HG02798 (cell line): ENCODE results near the gene ELF1.
A peak's percentile ranks its signal among the peaks of the same experiment; 100 is the strongest.

Source experiments
- ATAC-seq: cut with Tn5 transposase; IDR thresholded peaks from one replicate; pipeline ENCODE4 v1.9.1; 2021; ENCODE audit warnings: mild to moderate bottlenecking; ENCODE audit not compliant: unreplicated experiment, poor library complexity

The ELF1 gene

DNA sequence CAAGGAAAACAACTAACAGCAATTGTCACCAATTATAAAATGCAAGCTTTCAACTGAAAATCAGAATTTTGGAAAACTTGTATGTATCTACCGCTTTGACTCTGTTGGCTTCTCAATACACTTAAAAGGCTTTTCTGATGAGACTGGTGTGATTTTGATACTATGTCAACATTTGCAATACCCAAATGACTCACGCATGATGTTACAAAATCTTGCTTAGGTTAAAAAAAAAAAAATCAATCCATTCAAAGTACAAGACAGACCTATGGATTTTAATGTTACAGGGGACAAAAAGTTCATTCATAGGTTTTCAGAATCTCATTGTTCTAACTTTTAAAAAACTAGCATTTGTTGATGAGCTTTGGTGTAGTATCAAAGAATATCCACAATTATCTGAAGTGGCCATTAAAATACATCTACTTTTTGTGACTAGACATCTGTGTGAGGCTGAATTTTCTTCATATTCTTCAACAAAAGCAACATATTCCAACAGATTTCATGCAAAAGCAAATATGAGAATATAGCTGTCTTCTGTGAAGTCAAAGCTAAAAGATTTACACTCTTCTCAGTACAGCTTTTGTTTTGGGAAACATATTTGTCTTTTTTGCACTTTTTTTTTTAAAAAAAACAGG, 10.7 kb downstream of the ELF1 start:
- no peak for ATAC-seq

DNA sequence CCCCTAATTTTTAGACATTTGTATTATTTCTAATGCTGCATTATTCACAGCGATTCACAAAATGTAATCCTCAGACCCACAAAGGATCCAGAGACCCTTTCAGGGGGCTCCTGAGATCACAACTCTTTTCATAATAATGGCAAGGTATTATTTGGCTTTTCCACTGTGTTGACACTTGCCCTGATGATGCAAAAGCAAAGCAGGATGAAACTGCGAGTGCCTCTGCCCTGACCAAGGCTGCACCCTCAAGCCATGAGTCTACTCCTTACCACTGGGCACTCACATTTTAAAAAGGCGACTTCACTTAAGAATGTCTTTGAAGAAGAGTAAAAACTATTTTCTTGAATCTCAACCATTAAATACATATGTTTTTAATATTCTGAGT, 11.4 kb downstream of the ELF1 start:
- peak; percentile 27 for ATAC-seq

DNA sequence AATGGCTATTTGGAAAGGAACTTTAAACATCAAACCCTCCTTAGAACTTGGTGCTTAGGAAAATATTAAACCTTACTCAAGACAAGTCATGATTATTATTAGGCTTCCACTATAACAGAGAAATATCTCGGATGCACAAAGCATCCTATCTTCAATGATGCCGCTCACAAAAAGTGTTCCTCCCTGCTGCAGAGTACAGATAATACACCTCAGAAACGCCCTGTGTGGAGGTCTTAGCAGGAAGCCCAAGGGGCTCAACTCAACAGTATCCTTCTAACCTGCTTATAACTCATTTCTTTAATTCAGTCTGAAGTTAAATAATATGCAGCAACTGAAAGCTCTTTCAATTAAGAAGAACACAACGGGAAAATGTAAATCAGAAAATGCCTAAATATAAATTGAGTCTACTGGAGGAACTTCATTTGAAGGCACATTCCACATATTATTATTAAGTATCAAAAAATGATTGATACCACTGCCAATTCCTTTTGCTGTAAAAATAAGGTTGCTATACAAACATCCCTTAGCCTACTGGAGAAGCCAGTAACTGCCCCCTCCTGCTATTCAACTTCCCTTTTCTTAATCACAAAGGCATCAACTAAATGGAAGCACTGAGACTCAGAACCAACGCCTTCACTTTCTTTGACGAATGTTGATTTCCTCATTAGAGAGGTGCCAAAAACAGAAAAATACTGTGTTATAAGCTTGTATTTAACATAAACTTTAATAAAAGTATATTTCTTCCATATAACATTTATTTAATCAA, 12.0 kb downstream of the ELF1 start:
- ATAC-seq = peak; percentile 28

DNA sequence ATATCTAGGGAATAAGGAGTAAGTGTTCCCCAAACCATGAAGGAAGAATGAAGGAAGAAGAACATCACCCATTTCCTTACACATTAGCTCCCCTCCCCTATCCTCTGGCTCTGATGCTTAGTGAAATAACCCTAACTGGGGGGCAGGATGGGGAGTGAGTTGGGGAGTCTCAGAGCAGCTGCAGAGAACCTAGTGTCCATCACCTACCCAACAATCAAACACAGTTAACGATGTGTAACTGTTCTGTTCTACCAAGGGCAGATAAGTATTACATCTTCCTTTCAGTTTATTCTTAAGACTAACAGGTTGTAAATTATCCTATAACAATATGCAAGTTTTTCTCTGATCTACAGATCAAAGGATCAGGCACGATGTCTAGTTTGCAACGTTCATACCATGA, 12.8 kb downstream of the ELF1 start:
- no peak for ATAC-seq

DNA sequence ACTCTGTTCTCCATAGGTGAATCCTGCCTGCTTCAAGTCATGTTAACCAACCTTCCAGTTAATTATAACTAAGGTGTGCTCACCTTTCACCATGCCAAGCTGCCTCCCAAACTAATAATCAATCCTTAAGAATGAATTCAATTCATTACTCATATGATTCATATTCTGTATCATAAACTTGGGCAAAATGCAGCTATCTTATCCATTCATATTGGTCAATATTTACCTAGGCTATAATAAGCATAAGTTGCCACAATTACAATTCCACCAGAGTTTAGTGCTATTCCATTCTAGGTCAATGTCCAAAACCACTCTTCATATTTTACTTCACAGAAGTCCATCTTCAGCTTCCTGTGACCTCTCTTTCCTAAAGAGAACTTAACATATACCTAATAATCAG, 13.4 kb downstream of the ELF1 start:
- no peak for ATAC-seq

DNA sequence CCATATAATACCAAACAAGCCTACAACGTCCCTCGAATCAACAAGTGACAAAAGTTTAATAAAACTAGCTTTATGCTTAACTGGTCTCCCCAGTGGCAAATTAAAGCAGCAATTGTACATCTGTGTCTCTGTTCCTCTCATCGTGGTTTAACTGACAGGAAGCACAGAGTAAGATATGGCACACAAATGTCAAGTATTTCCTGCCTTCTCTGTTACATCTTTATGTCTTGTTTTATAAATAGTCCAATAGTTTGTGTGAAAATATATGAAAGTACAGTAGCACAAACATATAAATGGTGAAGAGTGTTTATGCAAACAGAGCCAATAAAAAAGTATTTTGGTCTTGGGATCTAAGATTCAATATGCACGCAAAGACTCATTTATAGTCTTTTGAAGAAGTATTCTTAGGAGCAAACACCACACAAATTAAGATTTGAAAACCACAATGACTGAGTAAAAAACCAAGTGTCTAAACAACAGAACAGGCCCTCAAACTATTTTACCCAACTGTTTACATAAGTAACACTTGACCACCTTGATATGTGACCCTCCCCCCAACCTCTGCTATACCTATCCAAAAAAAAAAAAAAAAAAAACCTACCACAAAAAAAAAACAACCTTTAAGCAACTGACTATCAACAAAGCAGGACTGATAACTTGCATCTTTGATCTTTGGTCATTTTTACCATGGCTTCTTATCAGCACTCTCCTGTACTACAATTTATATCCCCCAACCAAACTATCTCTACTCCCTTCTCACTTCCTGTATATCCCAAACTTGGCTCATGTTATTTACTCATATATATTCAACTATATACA, 14.0 kb downstream of the ELF1 start:
- ATAC-seq = peak; percentile 74

DNA sequence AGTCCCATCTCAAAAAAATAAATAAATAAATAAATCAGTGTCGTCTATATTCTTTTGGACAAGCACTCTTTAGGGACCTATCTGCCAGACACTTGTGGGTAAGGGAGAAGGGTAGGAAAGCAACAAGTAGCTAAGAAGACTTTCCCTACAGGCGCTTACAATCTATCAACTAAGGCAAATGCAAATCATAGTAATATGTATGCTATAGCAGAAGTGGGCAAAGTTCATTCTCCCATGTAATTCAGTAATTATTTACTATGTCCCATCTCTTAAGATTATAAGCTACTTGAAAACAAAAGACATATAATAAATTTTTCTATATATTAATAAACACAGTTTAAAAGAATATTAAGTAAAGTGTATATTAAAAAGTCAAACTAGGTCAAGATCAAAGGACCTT, 16.5 kb downstream of the ELF1 start:
- ATAC-seq = no peak

DNA sequence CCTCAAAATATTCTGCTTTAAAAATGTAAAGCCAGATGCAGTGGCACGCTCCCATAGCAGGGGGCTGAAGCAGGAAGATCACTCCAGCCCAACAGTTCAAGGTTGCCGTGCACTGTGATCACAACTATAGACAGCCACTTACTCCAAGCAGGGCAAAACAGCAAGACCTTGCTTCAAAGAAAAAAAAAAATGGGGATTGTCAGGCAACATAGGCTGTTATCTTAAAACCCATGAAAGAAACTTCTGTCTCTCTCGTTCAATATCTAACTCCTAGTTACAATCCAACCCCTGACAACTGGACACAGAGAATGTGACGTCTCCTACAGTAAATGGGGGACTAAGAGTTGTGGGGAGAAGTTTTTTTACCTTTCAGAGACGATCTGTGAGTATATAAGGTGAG, 17.4 kb downstream of the ELF1 start:
- no peak for ATAC-seq

DNA sequence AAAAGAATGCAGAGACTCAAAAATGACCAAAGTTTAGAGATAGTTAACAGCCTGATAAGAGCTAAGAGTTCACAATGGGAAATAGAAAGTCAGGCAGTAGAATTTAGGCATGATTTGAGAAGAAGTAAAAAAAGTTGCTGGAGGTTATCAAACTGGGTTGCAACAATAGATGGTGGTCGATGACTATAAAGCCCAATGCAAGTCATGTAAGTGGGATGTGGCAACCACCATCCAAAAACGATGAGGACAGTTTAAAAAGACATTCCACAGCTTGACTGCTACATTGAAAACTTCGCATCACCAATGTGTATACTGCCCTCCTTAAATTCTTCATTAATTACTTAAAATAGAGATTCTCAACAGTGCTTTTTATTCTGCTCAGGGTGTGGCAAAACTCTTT, 19.7 kb downstream of the ELF1 start:
- no peak for ATAC-seq

DNA sequence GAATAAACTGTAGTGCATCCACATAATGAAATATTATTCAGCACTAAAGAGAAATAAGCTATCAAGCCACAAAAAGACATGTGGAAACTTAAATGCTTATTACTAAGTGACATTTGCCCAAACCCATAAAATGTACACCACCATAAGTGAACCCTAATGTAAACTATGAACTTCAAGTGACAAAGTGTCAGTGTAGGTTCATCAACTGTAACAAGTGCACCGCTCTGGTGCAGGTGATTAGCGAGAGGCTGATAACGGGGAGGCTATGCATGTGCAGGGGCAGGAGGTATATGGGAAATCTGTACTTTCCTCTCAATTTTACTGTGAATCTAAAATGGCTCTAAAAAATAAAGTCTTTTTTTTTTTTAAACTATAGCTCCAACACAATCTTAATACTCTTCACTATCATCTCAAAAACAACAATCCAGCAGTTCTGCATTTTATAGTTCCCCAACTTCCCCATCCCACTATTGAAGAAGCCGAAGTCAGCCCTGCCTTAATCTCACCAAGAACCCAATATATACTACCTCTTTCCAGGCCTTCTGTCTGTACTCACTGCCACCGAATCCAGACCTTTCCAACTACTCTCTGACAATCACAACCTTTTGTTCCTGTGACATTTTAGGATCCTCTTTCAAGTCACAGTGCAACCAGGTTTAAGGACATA, 22.6 kb downstream of the ELF1 start:
- ATAC-seq = no peak

DNA sequence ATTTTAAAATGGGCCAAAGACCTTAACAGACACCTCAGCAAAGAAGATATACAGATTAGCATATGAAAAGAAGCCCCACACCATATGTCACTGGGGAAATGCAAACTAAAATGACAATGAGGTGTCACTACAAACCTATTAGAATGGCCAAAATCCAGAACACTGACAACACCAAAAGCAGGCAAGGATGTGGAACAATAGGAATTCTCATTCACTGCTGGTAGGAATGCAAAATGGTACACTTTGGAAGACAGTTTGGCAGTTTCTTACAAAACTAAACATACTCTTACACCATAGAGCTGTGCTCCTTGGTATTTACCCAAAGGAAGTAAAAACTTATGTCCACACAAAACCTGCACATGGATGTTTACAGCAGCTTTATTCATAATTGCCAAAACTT, 23.1 kb downstream of the ELF1 start:
- ATAC-seq = no peak

DNA sequence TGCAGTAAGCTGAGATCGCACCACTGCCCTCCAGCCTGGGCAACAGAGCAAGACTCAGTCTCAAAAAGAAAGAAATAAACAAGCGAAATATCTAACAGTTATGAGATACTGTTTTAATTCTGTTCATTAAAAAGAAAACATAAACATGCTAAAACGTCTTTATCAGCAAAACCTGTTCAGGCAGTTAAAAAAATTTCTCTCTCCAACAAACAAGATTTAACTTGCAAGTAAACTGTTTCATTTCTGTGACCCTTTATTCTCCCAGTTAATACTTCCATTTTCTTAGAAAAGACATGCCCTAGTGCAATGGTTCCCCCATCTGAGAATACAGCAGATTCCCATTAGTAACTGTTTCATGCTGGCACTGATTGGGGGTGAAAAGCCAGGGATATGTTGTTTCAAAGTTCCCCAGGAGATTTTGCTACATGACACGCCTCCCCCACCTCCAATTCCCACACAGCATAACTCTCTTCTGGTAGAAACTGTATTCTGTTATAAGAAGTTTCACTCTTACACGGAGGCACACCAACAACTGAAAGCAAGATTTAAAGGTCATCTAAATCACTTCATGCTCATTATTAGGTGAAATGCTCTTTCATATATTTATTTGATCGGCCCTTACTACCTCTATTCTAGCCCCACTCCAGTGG, 24.4 kb downstream of the ELF1 start:
- peak; percentile 88 for ATAC-seq

DNA sequence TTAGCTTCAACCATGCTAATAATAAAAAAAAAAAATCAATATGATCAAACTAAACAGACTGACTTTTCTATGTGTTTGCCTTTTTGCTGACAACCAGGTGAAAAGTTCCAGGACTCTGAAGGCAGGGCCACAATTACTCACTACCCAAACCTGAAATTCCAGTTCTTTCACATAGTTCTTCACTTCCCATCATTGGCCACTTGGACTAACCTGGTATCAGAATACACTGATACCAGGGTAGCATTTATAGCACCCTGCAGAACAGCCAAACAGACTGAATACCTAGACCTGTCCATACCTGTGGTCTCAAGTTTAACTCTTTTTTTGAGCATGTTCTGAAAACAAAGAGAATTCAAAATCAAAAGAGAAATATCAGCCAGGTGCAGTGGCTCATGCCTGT, 25.1 kb downstream of the ELF1 start:
- no peak for ATAC-seq

DNA sequence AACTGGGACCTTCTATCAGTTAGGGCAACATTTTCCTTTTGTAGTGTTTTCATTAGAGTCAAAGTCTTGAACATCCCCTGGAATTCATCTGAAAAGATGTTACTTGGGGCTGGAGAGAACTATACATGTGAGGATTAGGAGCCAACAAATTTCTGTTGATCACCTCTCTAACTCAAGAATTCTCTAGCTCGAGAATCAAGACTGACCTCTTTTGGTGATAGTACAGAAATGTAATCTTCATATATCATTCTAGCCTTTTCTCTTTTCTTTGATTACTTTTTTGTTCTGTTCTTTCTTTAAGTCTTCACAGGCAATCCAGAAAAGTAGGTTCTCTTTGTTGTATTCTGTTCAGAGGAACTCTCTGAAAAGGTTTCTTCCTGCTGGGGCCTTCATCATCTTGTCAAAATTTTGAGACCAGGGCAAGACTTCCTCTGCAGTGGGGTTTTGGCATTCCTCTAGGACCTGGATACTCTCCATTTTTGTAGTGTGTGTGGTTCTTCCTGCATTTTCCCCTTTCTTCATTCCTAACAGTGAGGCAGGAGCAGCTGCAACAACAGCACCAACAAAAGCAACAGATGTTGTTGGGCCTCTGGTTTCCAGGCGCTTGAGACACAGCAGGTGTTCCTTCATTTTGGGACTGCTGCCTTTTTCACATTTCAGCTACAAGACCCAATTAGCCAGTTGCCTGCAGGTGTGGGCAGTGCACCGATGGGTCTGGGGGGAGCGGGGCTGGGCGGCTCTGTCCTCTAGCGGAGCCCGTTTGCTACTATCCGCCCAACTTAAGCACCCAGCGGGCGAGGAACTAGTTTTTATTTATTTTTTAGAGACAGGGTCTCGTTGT, 26.2 kb downstream of the ELF1 start:
- no peak for ATAC-seq

DNA sequence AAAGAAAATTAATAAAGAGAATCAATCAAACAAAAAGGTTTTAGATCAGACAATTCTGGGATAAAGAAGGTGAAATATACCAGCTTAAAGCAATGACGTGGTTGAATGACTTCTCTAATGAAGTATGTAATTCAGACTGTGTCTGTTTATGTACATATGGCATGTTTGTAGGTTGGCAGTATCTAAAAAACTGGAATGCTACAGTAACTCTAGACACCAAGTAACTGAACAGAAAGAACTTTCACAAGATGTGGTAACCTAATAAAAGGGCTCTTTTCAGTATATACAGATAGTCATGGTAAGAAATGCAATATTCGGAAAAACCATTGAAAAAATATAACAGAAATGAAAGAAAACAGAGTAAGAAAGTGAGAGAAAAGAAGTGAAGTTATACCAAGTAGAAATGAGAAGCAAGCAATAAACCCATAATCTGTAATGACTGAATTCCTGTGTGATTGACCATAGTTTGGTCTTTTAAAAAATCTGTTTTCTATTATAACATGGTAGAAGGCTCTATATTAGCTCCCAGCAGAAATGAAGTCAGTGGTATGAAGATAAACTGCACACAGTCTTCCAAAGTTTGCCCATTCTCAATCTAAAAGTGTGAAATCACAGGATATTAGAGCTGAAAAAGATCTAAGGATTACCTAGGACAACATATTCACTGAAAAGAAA, 31.4 kb downstream of the ELF1 start:
- no peak for ATAC-seq

DNA sequence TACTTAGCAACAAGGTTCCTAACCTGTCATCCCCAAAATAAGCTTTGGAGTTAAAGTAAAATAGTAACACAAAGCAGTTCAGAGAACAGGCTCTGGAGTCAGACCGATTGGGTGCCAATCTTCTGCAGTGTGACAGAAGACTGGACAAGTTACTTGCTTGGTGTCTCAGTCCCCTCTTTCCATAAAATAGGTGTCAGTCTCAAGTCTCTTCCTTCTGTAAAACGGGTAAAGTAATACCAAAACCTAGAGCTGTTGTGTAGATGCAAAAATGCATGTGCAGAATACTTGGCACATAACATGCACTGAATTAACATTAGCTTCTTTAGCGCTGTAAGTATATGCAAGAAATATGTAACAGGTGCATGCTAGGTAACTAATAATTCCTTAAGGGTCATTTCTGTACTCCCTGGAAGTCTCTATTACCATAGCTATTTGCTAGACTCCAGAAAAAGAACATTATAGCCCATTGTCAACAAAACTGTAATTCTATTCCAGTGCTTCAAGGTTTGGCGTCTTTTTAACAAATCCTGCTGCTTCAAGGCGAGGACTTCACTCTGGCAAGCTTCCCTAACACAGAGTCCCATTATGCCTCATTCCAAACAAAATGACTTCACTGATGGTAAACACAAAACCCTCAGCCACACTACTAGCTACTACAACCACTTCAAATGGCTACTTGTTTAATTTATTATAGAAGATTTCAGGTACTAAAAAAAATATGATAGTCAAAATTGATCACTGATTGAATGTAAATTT, 32.8 kb downstream of the ELF1 start:
- ATAC-seq = no peak

DNA sequence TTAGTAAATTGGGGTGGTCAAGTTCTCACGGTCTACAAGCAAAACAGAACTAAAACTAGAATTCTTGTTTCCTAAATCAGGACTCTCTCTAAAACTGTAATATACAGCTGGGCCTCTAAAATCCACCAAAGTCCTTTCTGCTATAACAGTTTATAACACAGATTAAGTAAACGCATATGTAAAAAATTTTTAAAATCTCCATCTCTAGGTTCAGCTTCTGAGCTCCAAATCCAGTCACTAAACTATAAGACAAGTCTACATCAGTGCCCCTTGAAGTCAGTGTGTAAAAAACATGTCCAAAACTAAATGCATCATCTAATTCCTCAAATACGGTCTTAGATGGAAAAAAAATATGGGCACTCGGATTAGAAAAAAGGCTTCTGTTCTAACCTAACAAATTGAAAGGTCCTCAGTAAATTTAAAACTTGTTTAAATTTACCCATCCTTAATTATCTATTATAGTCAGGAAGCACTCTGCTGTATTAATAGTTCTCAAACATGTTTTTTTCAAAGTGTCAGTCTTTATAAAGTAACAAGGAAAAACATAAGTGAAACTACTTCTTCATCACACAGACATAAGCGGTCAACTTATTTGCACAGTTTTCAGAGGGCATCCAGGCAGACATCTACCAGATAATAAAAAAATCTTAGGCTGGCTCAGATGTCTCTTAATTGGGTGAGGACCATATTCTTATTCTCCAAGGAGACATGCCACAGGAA, 33.6 kb downstream of the ELF1 start:
- no peak for ATAC-seq
